IPS-18c (cell line): ENCODE data around the gene MAP2K5.

Experiments
- H3K4me3 ChIP-seq: 2 replicates; pipeline ENCODE4 v1.7.0; 2013; ENCODE audit warnings: low read depth, mild to moderate bottlenecking, low read length, moderate library complexity; ENCODE audit not compliant: insufficient read depth
- H3K9me3 ChIP-seq: one replicate; pipeline ENCODE4 v1.6.1; 2013; ENCODE audit warnings: mild to moderate bottlenecking, low read length, moderate library complexity; ENCODE audit not compliant: control insufficient read depth, insufficient read depth

Gene MAP2K5

DNA sequence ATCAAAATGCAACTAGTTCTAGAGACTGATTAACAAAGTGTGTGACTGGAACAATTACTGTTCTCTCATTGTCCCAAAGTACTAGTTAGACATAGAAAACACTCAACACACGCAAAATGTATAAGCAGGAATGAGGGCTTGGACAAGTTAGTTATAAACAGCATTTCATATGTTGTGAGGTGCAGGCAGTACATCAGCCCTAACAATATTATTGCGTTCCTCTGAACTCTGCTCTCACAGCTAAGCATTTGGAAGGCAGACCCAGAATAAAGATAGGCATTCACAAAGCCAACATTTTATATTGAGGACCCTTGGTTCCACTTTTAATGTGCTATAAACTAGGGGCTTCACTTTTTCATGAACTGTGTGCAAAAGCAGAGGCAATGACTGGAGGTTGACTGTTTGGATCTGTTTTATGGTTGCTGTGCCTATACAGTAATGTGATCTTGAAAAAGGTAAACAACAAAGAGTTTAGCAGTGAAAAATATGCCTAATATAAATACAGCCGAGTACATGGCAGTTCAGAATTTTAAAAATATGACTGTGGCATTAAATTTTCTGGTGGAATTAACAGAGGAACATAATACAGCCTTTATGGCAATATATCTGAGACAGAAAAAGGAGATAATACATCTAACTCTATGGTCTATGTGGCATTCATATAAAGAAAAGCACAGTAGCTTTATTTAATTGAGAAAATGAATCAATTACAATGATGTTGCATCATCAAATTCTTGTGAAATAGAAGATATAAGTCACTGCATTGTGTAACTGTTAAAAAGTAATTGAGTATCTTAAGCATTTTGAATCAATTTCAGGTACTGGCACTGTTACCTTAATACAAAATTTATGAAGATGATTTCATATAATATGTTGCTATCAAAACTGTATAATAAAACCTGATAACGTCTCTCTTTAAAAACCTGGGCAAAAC is 202.8 kb downstream of the MAP2K5 start:
- no peak overlapping the region for H3K4me3 ChIP-seq

GRCh38 chr15:67746022-67746421 is 203.5 kb downstream of the MAP2K5 start:
- no peak overlapping the region for H3K4me3 ChIP-seq
- no peaks in the 10 kb centered on the region for H3K9me3 ChIP-seq

More for the DNA sequence above, 202.8 kb downstream of the MAP2K5 start:
- no peaks in the 10 kb centered on the region for H3K9me3 ChIP-seq

DNA sequence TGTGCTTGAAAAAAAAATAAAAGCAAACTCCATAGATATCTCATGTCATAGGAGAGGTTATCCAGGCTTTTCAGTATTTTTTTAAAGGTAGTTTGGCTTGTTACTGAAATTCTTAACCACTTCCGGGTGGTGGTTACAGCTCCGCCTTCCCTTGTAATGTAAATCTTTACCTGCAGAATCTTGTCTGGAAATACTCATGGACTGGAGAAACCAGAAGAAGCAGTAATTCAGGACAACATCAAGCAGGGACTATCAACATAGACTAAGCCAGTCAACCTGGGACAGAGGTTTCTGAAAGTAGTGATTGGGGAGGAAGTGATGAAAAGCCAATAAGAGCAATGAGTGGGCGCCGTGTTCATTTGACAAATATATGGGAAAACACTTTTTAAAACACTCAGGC is 203.9 kb downstream of the MAP2K5 start:
- H3K9me3 ChIP-seq: no peaks in the 10 kb centered on the region
- no peak overlapping the region for H3K4me3 ChIP-seq

- Histone ChIP-seq H3K9me3 (no peaks in the 10 kb centered on the region), H3K4me3 (no peak overlapping the region)
Measured at GRCh38 chr15:67747921-67748320, 205.4 kb downstream of the MAP2K5 start.

DNA sequence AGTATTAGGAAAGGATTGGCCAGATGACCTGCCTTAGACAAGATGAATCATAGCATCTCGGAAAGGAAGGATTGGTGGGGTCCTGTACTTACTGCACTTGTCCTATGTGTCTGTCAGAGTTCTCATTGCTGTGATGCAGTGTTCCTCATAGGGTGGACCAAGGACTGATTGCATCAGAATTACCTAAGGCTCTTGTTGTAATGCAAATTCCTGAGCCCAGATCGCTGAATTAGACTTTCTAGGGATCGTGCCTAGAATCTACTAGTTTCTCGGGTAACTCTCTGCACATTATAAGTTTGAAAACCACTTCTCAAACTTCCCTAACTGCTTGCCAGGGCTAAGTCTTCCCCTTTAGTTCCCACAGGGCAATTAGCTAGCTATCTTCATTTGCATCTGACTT is 207.9 kb downstream of the MAP2K5 start:
- H3K4me3 ChIP-seq: no peak overlapping the region
- no peaks in the 10 kb centered on the region for H3K9me3 ChIP-seq

- H3K4me3 ChIP-seq: no peak overlapping the region
- H3K9me3 ChIP-seq: no peaks in the 10 kb centered on the region
Measured at GRCh38 chr15:67753891-67754290, 211.4 kb downstream of the MAP2K5 start.

DNA sequence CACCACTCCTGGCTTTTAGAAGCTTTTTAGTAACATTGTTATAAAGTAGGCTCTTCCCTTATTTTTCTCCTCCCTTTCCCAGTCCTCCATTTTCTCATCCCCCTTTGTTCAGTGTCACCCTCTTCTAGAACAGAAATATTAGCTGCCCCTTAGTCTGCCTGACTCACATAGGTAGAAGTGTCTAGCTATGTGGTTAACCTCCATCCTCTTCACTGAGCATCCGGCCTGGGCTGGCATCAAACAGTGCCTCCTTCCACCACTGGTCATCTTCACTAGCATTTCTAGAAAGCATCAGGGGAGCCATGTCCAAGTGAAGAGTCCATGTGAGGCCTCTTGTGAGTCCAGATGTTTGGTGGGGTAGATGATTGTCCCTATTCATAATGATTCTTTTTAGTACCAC is 212.8 kb downstream of the MAP2K5 start:
- Histone ChIP-seq H3K4me3 (no peak overlapping the region), H3K9me3 (no peaks in the 10 kb centered on the region)

DNA sequence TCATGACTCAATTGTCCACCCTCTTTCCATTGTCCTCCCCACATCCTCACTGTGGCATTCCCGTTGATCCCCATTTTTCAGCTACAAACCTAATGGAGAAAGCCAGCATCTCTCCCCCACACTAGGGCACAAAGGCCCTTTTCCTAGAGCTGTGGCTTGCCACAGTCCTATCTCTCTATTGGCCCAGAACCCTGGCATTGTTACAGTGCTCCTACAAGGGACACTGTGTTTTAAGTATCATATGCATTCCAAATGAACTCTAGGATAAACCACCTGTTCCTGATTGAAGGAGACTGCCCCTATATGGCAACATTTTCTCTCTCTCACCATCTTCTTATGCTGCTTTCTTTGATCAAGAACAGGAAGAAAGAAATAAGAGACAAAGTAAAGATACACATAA is 213.4 kb downstream of the MAP2K5 start:
- Histone ChIP-seq H3K4me3 (no peak overlapping the region), H3K9me3 (no peaks in the 10 kb centered on the region)

DNA sequence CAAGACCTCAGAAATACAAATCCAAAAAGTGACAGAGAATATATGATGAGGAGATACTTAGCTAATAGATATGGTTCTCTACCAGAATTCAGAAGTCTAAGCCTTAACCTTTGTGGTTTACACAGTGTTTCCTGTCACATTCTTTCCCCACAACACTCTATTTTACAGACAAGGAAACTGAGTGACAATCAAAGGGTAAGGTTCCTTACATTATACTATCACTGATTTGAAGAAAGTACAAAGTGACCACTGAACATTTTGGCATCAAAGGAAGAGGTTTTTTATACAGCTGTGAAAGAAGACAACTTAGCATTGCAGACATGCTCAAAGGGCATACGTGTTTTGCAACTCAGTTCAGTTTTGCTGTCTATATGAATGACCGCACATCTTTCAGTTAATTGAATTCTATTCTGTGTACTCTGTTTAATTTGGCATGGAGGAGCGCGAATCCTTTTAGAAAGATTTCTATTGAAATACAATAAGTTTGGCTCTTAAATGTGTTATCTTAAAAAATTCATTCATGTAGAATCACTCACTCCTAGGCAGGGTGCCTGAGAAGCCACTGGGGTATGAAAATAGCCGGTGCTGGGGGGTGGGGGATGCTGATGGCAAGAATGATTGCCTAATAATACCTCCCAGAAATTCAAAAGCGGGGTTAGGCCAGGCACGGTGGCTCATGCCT is 216.3 kb downstream of the MAP2K5 start:
- H3K4me3 ChIP-seq: no peak overlapping the region
- no peaks in the 10 kb centered on the region for H3K9me3 ChIP-seq

- H3K4me3 ChIP-seq: no peak overlapping the region
- no peaks in the 10 kb centered on the region for H3K9me3 ChIP-seq
Measured at GRCh38 chr15:67760901-67761300, 218.4 kb downstream of the MAP2K5 start.

DNA sequence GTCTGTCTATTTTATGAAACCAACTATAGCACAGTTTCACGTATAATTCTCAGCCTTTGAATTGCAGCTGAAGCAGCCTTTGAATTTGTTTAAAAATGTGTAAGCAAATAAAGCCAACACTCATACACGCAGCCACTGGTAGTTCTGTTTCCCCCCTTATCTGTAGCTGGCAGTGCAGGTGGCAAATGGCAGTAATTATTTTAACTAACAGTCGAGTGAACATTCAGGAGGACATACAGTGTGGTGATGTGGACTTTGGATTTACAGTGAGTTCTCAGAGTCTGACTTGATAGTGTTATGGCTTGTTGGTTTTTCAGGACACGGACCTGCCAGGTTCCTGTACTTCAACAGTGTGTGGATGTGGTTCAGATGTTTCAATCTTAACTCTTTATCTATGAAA is 218.8 kb downstream of the MAP2K5 start:
- Histone ChIP-seq H3K9me3 (no peaks in the 10 kb centered on the region), H3K4me3 (no peak overlapping the region)

DNA sequence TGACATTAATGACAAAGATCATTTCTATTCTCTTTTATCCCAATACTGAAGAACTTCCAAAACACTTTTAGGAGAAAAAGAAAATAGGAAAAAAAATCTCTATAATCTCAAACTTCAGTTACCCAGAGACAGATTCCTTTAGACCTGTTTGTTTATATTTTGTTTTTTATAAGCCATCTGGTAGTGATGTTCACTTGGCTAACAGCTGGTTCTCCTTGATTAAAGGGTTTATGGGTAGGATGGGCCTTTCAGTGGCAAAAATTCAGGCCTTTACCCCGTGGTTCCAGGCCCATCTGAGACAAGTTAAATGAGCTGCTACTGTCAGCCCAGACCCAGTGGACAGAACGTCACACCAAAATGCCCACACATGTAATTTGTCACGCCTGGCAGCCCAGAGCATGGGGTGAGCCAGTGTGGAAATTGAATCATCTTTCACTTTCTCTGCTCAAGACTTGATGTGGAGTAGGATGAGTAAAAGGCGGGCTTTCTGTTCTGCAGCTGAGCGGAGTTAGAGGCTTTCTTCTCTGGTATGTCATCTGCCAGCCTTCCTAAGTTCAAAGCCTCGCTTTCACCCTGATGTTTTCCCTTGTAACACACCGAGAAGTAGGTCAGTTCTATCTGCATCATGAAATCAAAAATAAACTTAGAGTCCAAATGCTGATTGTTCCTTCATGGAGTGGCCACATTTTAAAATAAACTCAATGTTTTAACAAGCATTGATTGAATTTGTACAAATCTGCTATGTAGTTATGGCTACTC is 220.3 kb downstream of the MAP2K5 start:
- Histone ChIP-seq H3K4me3 (no peak overlapping the region), H3K9me3 (no peaks in the 10 kb centered on the region)

GRCh38 chr15:67765701-67766100 is 223.2 kb downstream of the MAP2K5 start:
- H3K4me3 ChIP-seq: no peak overlapping the region
- H3K9me3 ChIP-seq: no peaks in the 10 kb centered on the region

DNA sequence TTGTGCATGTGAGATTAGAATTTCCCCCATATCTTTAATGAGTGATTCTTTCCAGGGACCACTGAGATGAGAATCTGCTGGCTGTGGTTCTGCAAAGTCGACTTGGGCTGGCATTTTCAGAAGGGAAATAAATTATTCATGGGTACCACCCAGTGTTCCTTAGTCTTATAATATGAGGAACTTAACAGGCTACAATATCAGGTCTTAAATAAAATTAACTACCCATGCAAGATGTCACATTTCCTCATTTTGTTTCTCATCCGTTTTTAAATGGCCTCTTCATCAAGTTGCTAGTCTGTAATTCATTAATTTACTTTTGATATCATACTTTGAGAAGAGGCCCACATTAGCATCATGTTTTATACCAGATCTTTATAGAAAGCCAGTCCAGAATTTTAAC is 224.5 kb downstream of the MAP2K5 start:
- H3K9me3 ChIP-seq: no peaks in the 10 kb centered on the region
- no peak overlapping the region for H3K4me3 ChIP-seq

DNA sequence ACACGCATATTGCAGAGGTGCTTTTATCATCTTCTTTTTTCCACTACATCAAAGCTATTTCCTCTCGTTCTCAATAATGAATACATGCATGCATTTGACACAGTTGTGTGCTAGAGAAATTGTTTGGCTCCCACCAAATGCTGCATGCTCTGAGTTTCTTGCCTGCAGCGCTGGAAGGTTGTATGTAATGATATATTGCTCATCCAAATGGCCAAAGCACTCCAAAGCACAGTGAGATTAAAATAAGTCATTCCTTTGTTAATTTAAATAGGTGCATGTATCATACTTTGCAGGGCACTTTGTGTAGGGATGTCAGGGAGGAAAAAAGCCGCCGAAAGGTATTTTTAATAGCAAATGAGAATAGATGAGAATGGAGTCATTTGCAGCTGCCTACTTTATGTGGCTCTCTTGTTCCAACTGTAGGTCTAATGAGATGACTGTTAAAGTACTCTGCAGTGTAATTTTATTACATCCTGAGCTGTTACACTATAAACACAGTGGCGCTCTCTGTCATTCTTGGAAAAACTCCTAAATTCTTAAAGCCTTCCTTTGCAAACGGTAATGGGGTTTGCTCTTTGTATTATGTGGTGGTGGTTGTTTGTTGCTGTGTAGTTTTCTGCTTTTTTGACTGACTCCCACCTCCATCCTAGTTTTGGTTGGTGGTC is 225.9 kb downstream of the MAP2K5 start:
- no peak overlapping the region for H3K4me3 ChIP-seq
- H3K9me3 ChIP-seq: no peaks in the 10 kb centered on the region

DNA sequence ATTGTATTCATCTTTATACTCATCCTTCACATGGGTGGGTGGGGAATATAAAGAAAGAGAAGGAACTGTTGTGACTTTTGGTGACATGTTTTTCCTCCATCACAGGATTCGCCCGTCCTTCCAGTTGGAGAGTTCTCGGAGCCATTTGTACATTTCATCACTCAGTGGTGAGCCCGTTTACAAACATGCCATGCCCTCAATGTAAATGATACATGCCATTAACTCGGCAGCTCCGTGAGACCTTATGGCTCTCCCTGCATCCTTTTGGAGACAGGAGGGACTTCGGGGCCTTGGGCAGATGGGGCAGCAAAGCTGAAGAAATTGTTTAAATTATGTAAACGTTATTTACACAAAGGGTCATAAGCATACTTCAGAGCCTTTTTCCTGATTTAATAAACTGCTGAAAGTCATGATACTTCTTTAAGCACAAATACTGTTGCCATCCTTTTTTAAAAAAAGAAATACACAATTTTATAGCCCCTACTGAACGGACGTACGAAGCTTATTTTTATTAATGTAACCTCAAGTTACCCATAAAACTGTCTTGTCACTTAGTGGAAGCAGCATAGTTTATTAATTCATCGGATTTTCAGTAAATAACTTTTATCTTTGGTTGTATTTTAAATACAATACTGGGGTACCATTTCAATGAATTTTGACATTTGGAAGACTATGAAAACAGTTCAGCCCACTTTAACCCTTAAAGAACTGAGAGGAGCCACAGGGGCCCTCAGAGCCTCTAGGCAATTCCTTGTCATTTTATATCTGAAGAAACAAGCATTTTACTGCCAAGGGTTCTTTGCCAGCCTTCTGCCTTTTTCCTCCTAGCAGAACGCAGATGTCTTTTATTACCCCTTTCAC is 227.2 kb downstream of the MAP2K5 start:
- Histone ChIP-seq H3K9me3 (no peaks in the 10 kb centered on the region), H3K4me3 (no peak overlapping the region)

DNA sequence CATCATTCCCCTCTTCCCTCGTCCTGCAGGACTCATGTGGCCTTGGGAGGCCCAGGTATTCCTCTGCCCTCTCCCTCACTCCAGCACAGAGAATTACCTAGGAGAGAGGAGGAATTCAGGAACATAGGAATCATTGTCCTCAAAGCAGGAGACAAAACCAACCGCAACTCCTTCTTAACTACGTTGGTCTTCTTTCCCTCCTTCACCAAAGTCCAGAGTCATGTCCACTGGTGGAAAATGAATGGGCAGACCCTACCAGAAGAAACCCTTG is 227.8 kb downstream of the MAP2K5 start:
- no peak overlapping the region for H3K4me3 ChIP-seq
- no peaks in the 10 kb centered on the region for H3K9me3 ChIP-seq
